Measurements from ENCODE around the gene FSIP2.

The FSIP2 gene

DNA sequence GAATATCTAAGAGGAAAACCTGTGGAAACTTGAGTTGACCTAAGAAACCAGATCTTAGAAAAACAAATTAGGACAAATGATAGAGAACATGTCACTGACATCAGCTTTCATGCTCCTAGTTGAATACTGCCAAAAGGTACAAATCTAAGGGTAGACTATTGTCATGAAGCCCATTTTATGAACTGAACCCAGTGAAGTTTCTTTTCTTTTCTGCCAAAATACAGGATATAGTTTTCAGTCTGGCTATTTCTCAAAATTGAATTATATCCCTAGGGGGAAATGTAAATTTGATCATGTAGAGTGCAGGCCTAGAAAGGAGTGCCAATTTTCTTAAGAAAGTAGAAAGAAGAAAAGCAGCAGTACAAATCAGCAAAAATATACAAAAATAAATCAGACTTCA, 46.6 kb downstream of the FSIP2 start:
- TF ChIP-seq, protein P1, sequence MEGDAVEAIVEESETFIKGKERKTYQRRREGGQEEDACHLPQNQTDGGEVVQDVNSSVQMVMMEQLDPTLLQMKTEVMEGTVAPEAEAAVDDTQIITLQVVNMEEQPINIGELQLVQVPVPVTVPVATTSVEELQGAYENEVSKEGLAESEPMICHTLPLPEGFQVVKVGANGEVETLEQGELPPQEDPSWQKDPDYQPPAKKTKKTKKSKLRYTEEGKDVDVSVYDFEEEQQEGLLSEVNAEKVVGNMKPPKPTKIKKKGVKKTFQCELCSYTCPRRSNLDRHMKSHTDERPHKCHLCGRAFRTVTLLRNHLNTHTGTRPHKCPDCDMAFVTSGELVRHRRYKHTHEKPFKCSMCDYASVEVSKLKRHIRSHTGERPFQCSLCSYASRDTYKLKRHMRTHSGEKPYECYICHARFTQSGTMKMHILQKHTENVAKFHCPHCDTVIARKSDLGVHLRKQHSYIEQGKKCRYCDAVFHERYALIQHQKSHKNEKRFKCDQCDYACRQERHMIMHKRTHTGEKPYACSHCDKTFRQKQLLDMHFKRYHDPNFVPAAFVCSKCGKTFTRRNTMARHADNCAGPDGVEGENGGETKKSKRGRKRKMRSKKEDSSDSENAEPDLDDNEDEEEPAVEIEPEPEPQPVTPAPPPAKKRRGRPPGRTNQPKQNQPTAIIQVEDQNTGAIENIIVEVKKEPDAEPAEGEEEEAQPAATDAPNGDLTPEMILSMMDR (IDR thresholded peaks at IDR 0.05; ENCODE audit: control insufficient read depth, extremely low read depth, insufficient read depth): no peak
- DNase-seq (ENCODE audit: low read depth): no peak
- H3K4me3 ChIP-seq (ENCODE audit: low read depth, low read length): no peak overlapping the region

DNA sequence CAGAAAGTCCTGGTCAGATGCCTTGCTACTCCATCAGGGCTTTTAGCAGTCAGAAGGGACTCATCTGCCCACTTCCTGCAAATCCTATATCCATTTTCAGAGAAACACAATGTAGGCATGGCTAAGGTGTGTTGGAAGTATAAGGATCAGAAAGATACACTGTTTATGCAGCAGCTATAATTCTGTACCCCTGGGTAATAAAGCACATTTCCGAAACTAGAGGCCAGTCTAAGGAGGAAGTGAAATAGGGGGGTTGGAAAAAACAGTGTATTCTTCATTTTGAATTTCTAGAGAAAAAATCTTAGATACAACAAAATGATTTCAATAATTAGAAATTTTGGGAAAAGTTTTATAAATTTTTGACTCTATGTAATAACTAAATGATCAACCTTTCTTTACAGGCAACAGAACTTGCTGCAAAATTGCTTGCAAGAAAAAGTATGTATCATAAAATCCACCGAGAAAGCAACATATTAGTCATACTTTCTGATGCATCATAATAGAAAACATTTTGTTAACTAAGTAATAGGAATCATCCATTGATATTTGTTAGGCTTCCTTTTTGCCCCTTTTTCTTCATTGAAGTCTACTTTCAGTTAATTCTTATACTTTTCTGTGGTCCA, 47.4 kb downstream of the FSIP2 start:
- H3K4me3 ChIP-seq (ENCODE audit: low read depth, low read length): no peak overlapping the region
- DNase-seq (ENCODE audit: low read depth): no peak
- TF ChIP-seq, protein P1 (IDR thresholded peaks at IDR 0.05; ENCODE audit: control insufficient read depth, extremely low read depth, insufficient read depth): no peak

GRCh38 chr2:185787227-185788145, 48.9 kb downstream of the FSIP2 start:
- no peak for DNase-seq (ENCODE audit: low read depth)
- TF ChIP-seq, protein P1 (IDR thresholded peaks at IDR 0.05; ENCODE audit: control insufficient read depth, extremely low read depth, insufficient read depth): no peak
- H3K4me3 ChIP-seq (ENCODE audit: low read depth, low read length): no peak overlapping the region

- no peak for DNase-seq (ENCODE audit: low read depth)
- TF ChIP-seq, protein P1 (IDR thresholded peaks at IDR 0.05; ENCODE audit: control insufficient read depth, extremely low read depth, insufficient read depth): no peak
- no peak overlapping the region for H3K4me3 ChIP-seq (ENCODE audit: low read depth, low read length)
These were observed 51.8 kb downstream of the FSIP2 start for GRCh38 chr2:185790361-185790760.

GRCh38 chr2:185793532-185794345, 55.1 kb downstream of the FSIP2 start:
- TF ChIP-seq, protein P1 (IDR thresholded peaks at IDR 0.05; ENCODE audit: control insufficient read depth, extremely low read depth, insufficient read depth): no peak

DNA sequence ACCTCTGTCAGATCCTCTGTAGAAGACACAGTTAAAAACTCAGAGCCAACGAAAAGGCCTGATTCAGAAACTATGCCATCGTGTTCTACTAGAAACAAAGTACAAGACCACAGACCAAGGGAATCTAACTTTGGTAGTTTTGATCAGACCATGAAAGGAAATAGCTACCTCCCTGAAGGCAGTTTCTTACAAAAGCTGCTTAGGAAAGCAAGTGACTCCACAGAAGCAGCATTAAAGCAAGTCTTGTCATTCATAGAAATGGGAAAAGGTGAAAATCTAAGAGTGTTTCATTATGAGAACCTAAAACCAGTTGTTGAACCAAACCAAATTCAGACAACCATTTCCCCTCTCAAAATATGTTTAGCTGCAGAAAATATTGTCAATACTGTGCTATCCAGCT, 58.2 kb downstream of the FSIP2 start:
- no peak for DNase-seq (ENCODE audit: low read depth)
- H3K4me3 ChIP-seq (ENCODE audit: low read depth, low read length): no peak overlapping the region
- TF ChIP-seq, protein P1 (IDR thresholded peaks at IDR 0.05; ENCODE audit: control insufficient read depth, extremely low read depth, insufficient read depth): no peak

More at GRCh38 chr2:185793532-185794345, 55.1 kb downstream of the FSIP2 start:
- no peak for DNase-seq (ENCODE audit: low read depth)
- no peak overlapping the region for H3K4me3 ChIP-seq (ENCODE audit: low read depth, low read length)

Data from LNCaP clone FGC (cell line).